Measurements from ENCODE around the gene ARL15. TPM values are rescaled to one million over a fixed set of nuclear protein-coding genes. Genes with fewer than 3 reads are reported as not detected.

ARL15 gene
- total RNA-seq, 1 experiment from 2014 or later = 15.4 TPM

- no peak overlapping the region for H3K27ac ChIP-seq
Observed at GRCh38 chr5:54177058-54177457, 133.3 kb downstream of the ARL15 start.

GRCh38 chr5:54176066-54176830, 134.1 kb downstream of the ARL15 start:
- no peaks in the 10 kb centered on the region for H3K36me3 ChIP-seq
- H3K9me3 ChIP-seq (replicated peaks) = no peaks in the 10 kb centered on the region
- no peak overlapping the region for H3K4me3 ChIP-seq
- no peaks in the 10 kb centered on the region for H3K27me3 ChIP-seq (replicated peaks)
- H3K4me1 ChIP-seq (replicated peaks) = no peaks in the 10 kb centered on the region
- DNase-seq (ENCODE audit: low read depth in 1 of 2, low spot score in 2 of 2) = no peak
- H3K27ac ChIP-seq = no peak overlapping the region

More at GRCh38 chr5:54177058-54177457, 133.3 kb downstream of the ARL15 start:
- Histone ChIP-seq H3K9me3 (replicated peaks) (no peaks in the 10 kb centered on the region), H3K4me3 (no peak overlapping the region), H3K4me1 (replicated peaks) (no peaks in the 10 kb centered on the region), H3K27me3 (replicated peaks) (no peaks in the 10 kb centered on the region), H3K36me3 (no peaks in the 10 kb centered on the region)
- no peak for DNase-seq (ENCODE audit: low read depth in 1 of 2, low spot score in 2 of 2)

DNA sequence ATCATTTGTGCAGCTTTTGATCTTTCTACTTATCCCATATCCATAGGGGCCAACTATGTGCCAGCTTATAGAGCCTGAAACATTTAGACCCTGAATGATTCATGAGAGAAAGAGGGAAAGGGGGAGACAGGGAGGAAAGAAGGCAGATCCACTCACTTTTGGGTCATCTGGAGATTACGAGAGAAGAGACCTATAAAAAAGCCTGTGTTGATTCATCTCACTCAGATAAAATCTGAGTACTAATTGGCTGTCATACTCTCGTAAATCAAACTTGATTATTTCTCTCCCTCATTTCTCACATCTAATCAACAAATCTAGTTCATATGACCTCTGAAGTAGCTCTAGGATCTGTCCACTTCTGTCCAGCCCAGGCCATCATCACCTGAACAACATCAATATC, 137.1 kb downstream of the ARL15 start:
- no peaks in the 10 kb centered on the region for H3K36me3 ChIP-seq
- H3K27ac ChIP-seq = no peak overlapping the region
- no peaks in the 10 kb centered on the region for H3K27me3 ChIP-seq (replicated peaks)
- H3K9me3 ChIP-seq (replicated peaks) = no peaks in the 10 kb centered on the region
- no peaks in the 10 kb centered on the region for H3K4me1 ChIP-seq (replicated peaks)
- DNase-seq (ENCODE audit: low read depth in 1 of 2, low spot score in 2 of 2) = no peak
- H3K4me3 ChIP-seq = no peak overlapping the region

- Histone ChIP-seq H3K27ac (no peak overlapping the region), H3K27me3 (replicated peaks) (no peaks in the 10 kb centered on the region), H3K4me3 (no peak overlapping the region), H3K9me3 (replicated peaks) (no peaks in the 10 kb centered on the region), H3K36me3 (no peaks in the 10 kb centered on the region), H3K4me1 (replicated peaks) (no peaks in the 10 kb centered on the region)
- DNase-seq (ENCODE audit: low read depth in 1 of 2, low spot score in 2 of 2) = no peak
Observed at GRCh38 chr5:54171645-54172384, 138.6 kb downstream of the ARL15 start.

DNA sequence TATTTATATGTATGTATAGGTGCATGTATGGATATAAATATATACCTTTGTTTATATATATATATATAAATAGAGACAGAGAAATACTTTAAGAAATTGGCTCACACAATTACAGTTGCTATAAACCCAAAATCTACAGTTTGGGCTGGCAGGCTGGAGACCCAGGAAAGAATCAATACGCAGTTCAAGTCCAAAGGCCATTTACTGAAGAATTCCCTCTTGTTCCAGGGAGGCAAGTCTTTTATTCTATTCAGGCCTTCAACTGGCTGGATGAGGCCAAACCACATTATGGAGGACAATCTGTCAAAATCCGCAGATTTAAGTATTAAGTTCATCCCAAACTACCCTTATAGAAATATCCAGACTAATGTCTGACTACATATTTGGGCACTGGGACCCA, 144.7 kb downstream of the ARL15 start:
- H3K27ac ChIP-seq = no peak overlapping the region
- H3K4me1 ChIP-seq (replicated peaks) = no peaks in the 10 kb centered on the region
- DNase-seq (ENCODE audit: low read depth in 1 of 2, low spot score in 2 of 2) = no peak
- no peaks in the 10 kb centered on the region for H3K27me3 ChIP-seq (replicated peaks)
- H3K9me3 ChIP-seq (replicated peaks) = no peaks in the 10 kb centered on the region
- H3K4me3 ChIP-seq = no peak overlapping the region
- no peaks in the 10 kb centered on the region for H3K36me3 ChIP-seq

DNA sequence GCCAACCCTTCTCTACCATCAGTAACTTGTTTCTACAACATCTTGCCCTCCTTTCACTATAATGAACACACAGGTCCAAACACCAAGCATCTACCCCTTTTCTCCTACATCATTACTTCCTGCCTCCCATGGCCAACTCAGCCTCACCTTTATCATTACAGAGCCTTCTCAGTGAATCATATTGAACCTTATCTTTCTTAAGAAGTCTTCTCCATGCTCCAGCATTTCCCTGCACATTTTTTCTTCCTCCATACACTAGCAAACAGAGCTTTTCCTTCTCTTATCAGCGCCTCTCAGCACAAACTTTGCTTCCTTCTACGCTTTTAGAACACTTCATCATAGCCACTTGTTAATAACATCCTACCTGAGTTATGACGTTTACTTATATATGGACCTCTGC, 148.2 kb downstream of the ARL15 start:
- H3K36me3 ChIP-seq = no peaks in the 10 kb centered on the region
- H3K4me1 ChIP-seq (replicated peaks) = no peaks in the 10 kb centered on the region; the same call in 1 of the 2 replicates
- no peak overlapping the region for H3K4me3 ChIP-seq
- no peak for DNase-seq (ENCODE audit: low read depth in 1 of 2, low spot score in 2 of 2)
- no peaks in the 10 kb centered on the region for H3K9me3 ChIP-seq (replicated peaks)
- H3K27me3 ChIP-seq (replicated peaks) = no peaks in the 10 kb centered on the region
- no peak overlapping the region for H3K27ac ChIP-seq

GRCh38 chr5:54160329-54160728, 150.0 kb downstream of the ARL15 start:
- H3K4me1 ChIP-seq (replicated peaks) = no peaks in the 10 kb centered on the region; the same call in 1 of the 2 replicates
- H3K36me3 ChIP-seq = no peaks in the 10 kb centered on the region
- H3K4me3 ChIP-seq = no peak overlapping the region
- no peaks in the 10 kb centered on the region for H3K27me3 ChIP-seq (replicated peaks)
- DNase-seq (ENCODE audit: low read depth in 1 of 2, low spot score in 2 of 2) = no peak
- no peak overlapping the region for H3K27ac ChIP-seq
- no peaks in the 10 kb centered on the region for H3K9me3 ChIP-seq (replicated peaks)

GRCh38 chr5:54159893-54160195, 150.5 kb downstream of the ARL15 start:
- Histone ChIP-seq H3K27ac (no peak overlapping the region), H3K36me3 (no peaks in the 10 kb centered on the region), H3K4me3 (no peak overlapping the region), H3K27me3 (replicated peaks) (no peaks in the 10 kb centered on the region), H3K4me1 (replicated peaks) (no peaks in the 10 kb centered on the region; the same call in 1 of the 2 replicates), H3K9me3 (replicated peaks) (no peaks in the 10 kb centered on the region)
- no peak for DNase-seq (ENCODE audit: low read depth in 1 of 2, low spot score in 2 of 2)

DNA sequence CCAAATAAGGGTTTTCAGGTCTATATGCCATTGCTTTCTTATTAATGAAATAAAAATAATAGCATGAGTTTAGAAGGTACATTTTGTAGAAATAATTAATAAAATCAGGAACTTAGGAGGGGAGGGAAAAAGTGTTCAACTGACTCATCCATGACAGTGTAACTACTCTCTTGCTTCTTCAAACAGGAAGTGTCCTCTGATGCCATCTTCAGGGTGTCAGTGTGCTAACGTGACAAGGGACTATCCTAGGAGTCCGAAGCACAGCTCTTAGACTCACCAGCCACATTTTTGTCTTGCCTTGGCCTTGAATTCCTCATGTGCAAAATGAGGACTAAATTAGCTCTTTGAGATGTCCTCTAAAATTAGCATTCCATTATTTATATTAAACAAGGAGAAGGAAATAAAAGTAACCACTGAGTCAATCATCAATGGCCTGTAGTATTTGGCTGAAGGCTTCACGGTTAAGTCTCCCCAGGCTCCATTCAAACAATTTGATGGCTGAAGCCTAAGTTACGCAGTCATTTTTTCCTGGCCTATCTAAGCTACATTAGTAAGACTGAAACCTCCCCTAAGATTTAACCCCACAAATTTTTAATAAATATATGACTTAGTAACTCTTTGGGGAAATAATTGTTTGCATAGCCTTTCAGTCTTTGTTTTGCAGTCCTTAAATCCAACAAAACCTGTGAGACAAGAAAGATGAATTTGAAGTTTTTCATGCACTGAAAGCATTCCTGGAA, 151.1 kb downstream of the ARL15 start:
- Histone ChIP-seq H3K9me3 (replicated peaks) (no peaks in the 10 kb centered on the region), H3K4me1 (replicated peaks) (no peaks in the 10 kb centered on the region; the same call in 1 of the 2 replicates), H3K27ac (no peak overlapping the region), H3K27me3 (replicated peaks) (no peaks in the 10 kb centered on the region), H3K36me3 (no peaks in the 10 kb centered on the region), H3K4me3 (no peak overlapping the region)
- DNase-seq (ENCODE audit: low read depth in 1 of 2, low spot score in 2 of 2) = no peak

GRCh38 chr5:54156577-54156976, 153.8 kb downstream of the ARL15 start:
- Histone ChIP-seq H3K4me3 (no peak overlapping the region), H3K9me3 (replicated peaks) (no peaks in the 10 kb centered on the region), H3K27me3 (replicated peaks) (no peaks in the 10 kb centered on the region), H3K36me3 (no peaks in the 10 kb centered on the region), H3K27ac (no peak overlapping the region), H3K4me1 (replicated peaks) (no peaks in the 10 kb centered on the region; the same call in 1 of the 2 replicates)
- DNase-seq (ENCODE audit: low read depth in 1 of 2, low spot score in 2 of 2) = no peak

GRCh38 chr5:54150841-54151240, 159.5 kb downstream of the ARL15 start:
- no peak overlapping the region for H3K4me3 ChIP-seq
- no peaks in the 10 kb centered on the region for H3K9me3 ChIP-seq (replicated peaks)
- DNase-seq (ENCODE audit: low read depth in 1 of 2, low spot score in 2 of 2) = no peak
- H3K27ac ChIP-seq = no peak overlapping the region
- no peaks in the 10 kb centered on the region for H3K36me3 ChIP-seq
- no peaks in the 10 kb centered on the region for H3K4me1 ChIP-seq (replicated peaks)
- no peaks in the 10 kb centered on the region for H3K27me3 ChIP-seq (replicated peaks)

DNA sequence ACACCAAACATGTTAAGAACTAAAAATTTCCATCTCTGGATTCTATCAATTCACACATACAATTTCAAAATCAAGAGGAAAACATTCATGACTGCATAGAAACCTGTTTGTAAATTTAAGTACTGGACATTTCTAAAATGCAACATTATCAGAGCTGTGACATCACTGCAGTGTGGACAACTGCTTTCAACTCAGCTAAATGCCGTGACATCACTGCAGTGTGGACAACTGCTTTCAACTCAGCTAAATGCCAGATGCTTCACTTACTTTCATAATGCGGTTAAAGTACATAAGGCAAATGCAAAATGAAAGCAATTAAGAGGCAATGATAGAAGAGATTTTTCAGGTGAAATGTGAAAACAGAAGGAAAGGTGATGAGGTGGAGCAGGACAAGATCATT, 161.5 kb downstream of the ARL15 start:
- Histone ChIP-seq H3K4me1 (replicated peaks) (no peaks in the 10 kb centered on the region), H3K4me3 (no peak overlapping the region), H3K27me3 (replicated peaks) (no peaks in the 10 kb centered on the region), H3K9me3 (replicated peaks) (no peaks in the 10 kb centered on the region), H3K27ac (no peak overlapping the region), H3K36me3 (no peaks in the 10 kb centered on the region)
- no peak for DNase-seq (ENCODE audit: low read depth in 1 of 2, low spot score in 2 of 2)

DNA sequence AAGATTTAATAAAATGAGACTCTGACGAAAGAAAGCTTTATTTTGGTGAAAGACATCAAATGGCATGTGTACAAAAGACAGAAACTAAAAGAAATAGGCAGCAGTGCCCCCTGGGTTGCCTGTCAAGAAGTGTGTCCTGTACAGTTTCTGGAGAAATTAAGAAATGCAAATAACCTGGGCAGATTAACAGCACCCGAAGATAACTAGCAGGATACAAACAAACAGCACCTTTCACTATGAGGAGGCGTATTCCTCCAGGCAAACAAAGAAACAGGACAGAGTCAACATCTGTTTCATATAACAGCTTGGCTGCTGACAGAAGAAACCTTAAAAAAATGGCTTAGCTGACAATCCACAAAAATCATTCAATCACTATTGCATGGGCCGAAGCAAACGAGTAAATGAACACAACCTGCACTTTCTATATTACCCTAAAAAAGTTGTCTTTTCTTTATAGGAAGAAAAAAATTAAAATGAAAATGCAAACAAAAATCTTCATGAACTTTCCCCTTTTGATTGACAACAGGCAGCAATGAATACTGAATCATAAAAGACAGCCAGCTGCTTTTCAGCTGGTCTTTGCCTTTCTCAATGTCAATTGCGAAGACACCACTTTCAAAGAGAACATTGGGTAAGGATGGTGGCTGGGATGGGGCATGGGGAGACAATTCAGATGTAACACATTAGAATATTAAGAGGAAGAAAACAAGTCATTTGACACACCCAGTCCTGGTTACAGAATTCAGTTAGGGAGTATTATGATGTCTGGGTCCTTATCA, 162.1 kb downstream of the ARL15 start:
- peak in 1 of 2 experiments; percentile 10 for DNase-seq (ENCODE audit: low read depth in 1 of 2, low spot score in 2 of 2)
- H3K4me3 ChIP-seq = no peak overlapping the region
- no peaks in the 10 kb centered on the region for H3K4me1 ChIP-seq (replicated peaks)
- H3K36me3 ChIP-seq = no peaks in the 10 kb centered on the region
- H3K27me3 ChIP-seq (replicated peaks) = no peaks in the 10 kb centered on the region
- H3K9me3 ChIP-seq (replicated peaks) = no peaks in the 10 kb centered on the region
- H3K27ac ChIP-seq = no peak overlapping the region
